Epithelial cell of umbilical artery (primary cell): ENCODE measurements around the gene KDM5C. TPM values are rescaled to one million over a fixed set of nuclear protein-coding genes. Genes with fewer than 3 reads are reported as not detected.

Experiments used
- total RNA-seq: library from RNA; depleted of rRNA; stranded (reverse); fragments of >200 nt; gene quantifications from 2 replicates; pipeline ENCODE4 v1.2.3, GENCODE V29; 2014

The KDM5C gene
- total RNA-seq = 101 and 118 TPM in 2 replicates

DNA sequence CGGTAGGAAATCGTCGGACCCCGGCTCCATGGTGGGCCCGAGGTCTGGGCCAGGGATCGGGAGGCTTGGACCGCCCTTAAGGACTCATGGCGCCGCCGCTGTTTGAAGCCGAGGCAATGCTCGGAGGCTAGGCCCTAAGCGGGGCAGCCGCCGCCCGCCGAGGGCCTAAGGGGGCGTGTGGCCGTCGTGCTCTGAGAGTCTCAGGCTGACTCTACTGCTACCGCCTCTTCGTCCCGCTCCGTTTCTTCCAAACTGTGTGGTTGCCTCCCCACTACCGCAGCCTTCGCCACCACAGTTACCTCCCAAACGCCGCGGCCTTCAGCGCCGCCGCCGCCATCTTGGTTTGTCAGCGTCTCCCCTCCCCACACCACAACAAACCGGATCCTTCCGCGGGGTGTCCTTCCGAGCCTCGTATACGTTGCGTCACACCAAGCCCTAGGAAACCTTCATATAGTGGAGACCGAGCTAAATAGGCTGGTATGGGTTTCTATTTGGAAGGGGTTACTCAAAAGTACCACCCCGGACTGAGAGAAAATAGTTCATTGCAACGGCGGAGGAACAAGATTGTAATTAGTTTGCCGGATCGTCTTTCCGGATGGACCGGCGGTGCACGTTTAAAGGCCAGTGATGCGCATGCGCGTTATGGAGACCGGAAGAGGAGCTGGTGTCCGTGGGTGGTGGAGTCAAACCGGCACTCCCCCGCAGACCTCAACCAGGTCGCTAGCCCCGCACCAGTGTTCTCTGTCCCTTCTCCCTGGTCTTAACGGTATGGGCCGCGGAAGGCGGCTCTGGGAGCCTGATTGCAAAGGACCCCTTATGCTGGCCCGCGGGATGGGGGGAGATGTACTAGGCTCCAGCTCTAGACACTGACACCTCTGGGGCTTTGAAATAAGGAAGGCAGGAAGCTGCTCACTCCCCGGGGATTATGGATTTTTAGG lies at the start of gene KDM5C:
TSS of gene KDM5C (minus strand) at position 348 of the 938 bp plus-strand sequence. CDS start at position 30, 318 bp downstream.

Other genes with a start within 250 kb of the KDM5C start
- 1.6 and 2.9 TPM in 2 replicates for gene GPR173, start 176.4 kb downstream of the KDM5C start, total RNA-seq
- gene TSPYL2, start 142.8 kb downstream of the KDM5C start, total RNA-seq = 6.2 and 7.9 TPM in 2 replicates
- 2.6 and 5.6 TPM in 2 replicates for gene KANTR, start 131.1 kb downstream of the KDM5C start, total RNA-seq
- 2.6 and 2.9 TPM in 2 replicates for gene IQSEC2, start 56.4 kb upstream of the KDM5C start, total RNA-seq
- 13.6 and 29.5 TPM in 2 replicates for gene SMC1A, start 197.4 kb upstream of the KDM5C start, total RNA-seq
- gene RIBC1, start 197.7 kb upstream of the KDM5C start, total RNA-seq = 0.30 and 0.32 TPM in 2 replicates
- gene HSD17B10, start 209.2 kb upstream of the KDM5C start, total RNA-seq = 80.9 and 119 TPM in 2 replicates